Tibial artery (tissue), 4 donors: Measurements from ENCODE around the gene GAB3.

Experiments
- DNase-seq, 2 donors: peaks; one replicate each; pipeline ENCODE4 v3.0.0-alpha.2; 2019
- H3K27ac ChIP-seq, 2 donors: fragments of 200-600 bp; sonication (generic) in 1 of 2; 1 replicate in 1 of 2; 2 replicates in 1 of 2; pipeline ENCODE4 v1.5.1; 2018 to 2019; ENCODE audit warnings: mild to moderate bottlenecking in 1 of 2
- H3K27me3 ChIP-seq, 2 donors: fragments of 200-600 bp; sonication (generic) in 1 of 2; one replicate each; pipeline versions ENCODE4 v1.5.1 to v1.6.0; 2016 to 2019
- H3K36me3 ChIP-seq, 3 donors: fragments of 200-600 bp; sonication (generic) in 2 of 3; one replicate each; pipeline ENCODE4 v1.5.1; 2016 to 2019; ENCODE audit warnings: mild to moderate bottlenecking in 2 of 3
- H3K4me1 ChIP-seq, 4 donors: fragments of 200-600 bp; sonication (generic) in 2 of 4; 1 replicate in 3 of 4; 2 replicates in 1 of 4; pipeline ENCODE4 v1.5.1; 2016 to 2019
- H3K4me3 ChIP-seq, 2 donors: fragments of 200-600 bp; sonication (generic) in 1 of 2; 1 replicate in 1 of 2; 2 replicates in 1 of 2; pipeline ENCODE4 v1.5.1; 2018 to 2019; ENCODE audit warnings: mild to moderate bottlenecking in 2 of 2
- H3K9me3 ChIP-seq, 3 donors: fragments of 200-600 bp; sonication (generic) in 1 of 3; one replicate each; pipeline ENCODE4 v1.5.1; 2016 to 2019
- intact Hi-C: fragments of 100-400 bp; cut with DNase I; formaldehyde crosslinking; loops from one replicate; pipeline ENCODE4 v1.15.0; 2023; ENCODE audit warnings: low total_unique reads
- TF ChIP-seq, protein P1 (sequence below), 2 experiments: fragments of 200-600 bp in 1 of 2; fragments of 450-650 bp in 1 of 2; IDR thresholded peaks; one replicate each; pipeline ENCODE4 v1.5.1; 2017 to 2019; ENCODE audit warnings: antibody characterized with exemption in 2 of 2, mild to moderate bottlenecking in 1 of 2, moderate library complexity in 1 of 2

GAB3 gene

DNA sequence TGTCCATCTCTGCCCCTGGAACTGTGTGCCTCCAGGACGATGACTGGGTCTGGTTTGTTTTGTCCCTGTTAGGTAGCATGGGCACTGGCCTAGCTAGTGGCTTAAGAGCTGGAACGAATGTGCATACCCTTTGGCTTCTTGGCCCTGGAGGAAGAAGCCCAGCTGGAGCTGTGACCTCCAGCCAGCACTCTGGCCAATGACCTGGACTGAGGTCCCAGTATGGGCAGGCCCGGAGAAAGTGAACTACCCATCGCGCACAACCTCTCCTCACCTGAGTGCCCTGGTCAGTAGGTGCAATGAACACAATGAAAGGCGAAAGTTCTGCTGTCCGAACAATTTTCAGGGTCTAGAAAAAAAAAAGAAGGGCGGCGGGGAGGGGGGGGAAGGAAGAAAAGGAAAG is 30.1 kb upstream of the GAB3 start:
- TF ChIP-seq, protein P1, sequence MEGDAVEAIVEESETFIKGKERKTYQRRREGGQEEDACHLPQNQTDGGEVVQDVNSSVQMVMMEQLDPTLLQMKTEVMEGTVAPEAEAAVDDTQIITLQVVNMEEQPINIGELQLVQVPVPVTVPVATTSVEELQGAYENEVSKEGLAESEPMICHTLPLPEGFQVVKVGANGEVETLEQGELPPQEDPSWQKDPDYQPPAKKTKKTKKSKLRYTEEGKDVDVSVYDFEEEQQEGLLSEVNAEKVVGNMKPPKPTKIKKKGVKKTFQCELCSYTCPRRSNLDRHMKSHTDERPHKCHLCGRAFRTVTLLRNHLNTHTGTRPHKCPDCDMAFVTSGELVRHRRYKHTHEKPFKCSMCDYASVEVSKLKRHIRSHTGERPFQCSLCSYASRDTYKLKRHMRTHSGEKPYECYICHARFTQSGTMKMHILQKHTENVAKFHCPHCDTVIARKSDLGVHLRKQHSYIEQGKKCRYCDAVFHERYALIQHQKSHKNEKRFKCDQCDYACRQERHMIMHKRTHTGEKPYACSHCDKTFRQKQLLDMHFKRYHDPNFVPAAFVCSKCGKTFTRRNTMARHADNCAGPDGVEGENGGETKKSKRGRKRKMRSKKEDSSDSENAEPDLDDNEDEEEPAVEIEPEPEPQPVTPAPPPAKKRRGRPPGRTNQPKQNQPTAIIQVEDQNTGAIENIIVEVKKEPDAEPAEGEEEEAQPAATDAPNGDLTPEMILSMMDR (IDR thresholded peaks at IDR 0.05): no peak
- no peaks in the 10 kb centered on the region for H3K9me3 ChIP-seq
- intact Hi-C loops: no loop called here
- no peak overlapping the region for H3K27ac ChIP-seq
- peaks cover 0 to 30% (median 4%) of the 10 kb centered on the region in 3 donors for H3K36me3 ChIP-seq
- DNase-seq: no peak
- no peaks in the 10 kb centered on the region for H3K27me3 ChIP-seq
- H3K4me1 ChIP-seq: no peaks in the 10 kb centered on the region
- H3K4me3 ChIP-seq: no peak overlapping the region

DNA sequence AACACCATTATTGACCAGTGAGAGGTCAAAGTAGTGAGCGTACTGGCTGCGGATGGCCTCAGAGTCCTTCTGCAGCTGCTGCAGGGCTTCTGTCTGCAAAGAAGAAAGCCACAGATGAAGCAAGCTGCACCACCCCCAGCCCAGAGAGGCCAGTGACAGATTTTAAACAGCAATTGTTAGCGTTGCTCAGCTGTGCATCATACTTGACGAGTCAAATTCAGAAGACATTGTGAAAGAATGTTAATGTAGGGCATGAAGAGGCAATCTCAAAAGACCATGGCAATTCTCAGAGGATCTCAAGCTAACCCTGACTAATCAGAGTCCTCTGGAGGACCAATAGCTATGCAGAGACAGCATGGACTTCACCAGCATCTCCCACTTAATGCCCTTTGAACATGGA is 28.4 kb upstream of the GAB3 start:
- H3K36me3 ChIP-seq: peaks cover 12 to 47% (median 18%) of the 10 kb centered on the region in 3 donors
- no peaks in the 10 kb centered on the region for H3K4me1 ChIP-seq

DNA sequence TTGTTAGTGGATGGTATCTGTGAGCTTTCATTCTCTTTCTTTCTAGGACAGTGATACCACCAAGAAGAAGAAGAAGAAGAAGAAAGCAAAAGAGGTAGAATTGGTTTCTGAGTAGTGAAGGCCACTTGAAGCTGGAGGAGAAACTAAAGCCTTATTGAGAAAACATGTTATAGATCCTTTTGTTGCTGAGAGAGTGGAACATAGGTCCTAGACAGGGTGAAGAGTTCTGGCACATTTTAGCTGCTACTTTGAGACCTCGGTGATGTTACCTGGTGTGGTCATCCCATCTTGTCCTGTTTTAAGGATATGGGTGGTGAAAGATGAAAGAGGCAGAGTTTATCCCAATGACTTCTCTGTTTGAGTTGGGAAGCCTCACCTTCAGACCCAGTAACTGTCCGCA is 25.9 kb upstream of the GAB3 start:
- Histone ChIP-seq H3K4me3 (no peak overlapping the region), H3K4me1 (no peaks in the 10 kb centered on the region), H3K9me3 (peaks cover 0 to 5% (median 0%) of the 10 kb centered on the region in 3 donors), H3K27ac (no peak overlapping the region), H3K36me3 (peaks cover 13 to 62% (median 25%) of the 10 kb centered on the region in 3 donors), H3K27me3 (no peaks in the 10 kb centered on the region)
- TF ChIP-seq, protein P1 (IDR thresholded peaks at IDR 0.05): no peak
- DNase-seq: no peak
- intact Hi-C loops: no loop called here

More for the DNA sequence above, 28.4 kb upstream of the GAB3 start:
- Histone ChIP-seq H3K27ac (no peak overlapping the region), H3K9me3 (no peaks in the 10 kb centered on the region), H3K27me3 (no peaks in the 10 kb centered on the region), H3K4me3 (no peak overlapping the region)
- TF ChIP-seq, protein P1 (IDR thresholded peaks at IDR 0.05): no peak
- DNase-seq: no peak
- intact Hi-C loops: no loop called here

DNA sequence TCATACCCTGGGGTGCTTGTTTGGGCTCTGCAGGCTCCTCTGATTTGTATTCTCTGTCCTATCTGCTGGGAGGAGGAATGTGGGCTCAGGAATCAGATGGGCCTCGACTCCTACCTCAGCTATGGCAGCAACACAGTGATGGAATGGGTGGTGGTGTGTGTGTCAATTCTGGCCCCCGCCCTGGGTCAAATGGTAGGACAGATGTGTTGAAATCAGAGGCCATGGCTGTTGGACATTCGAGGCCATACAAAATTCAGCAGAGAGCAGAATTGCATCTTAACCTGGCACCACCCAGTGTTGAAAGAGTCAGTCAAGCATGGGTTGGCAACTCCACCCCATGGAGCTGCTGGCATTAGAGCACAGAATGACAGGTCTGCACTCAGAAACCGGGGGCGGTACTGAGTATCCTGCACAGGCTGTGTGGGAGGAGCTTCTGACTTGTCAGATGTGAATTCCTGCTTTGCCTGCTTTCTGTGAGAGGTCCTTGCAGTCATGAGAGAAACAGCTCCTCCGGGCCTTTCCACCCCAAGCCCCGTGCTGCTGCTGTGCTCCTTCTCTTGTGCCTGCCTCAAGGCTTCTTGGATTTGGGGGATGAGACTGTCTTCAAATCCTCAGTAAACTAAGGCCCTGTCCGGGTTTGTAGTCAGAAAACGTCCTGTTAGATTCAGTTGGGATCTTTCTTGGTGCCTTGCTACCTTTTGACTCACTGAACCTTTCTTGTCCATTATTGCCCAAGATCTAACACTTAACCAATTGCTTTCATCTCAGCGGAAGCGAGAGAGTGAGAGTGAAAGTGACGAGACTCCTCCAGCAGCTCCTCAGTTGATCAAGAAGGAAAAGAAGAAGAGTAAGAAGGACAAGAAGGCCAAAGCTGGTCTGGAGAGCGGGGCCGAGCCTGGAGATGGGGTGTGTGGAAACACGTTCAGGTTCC is 24.8 kb upstream of the GAB3 start:
- peaks cover 13 to 62% (median 25%) of the 10 kb centered on the region in 3 donors for H3K36me3 ChIP-seq

DNA sequence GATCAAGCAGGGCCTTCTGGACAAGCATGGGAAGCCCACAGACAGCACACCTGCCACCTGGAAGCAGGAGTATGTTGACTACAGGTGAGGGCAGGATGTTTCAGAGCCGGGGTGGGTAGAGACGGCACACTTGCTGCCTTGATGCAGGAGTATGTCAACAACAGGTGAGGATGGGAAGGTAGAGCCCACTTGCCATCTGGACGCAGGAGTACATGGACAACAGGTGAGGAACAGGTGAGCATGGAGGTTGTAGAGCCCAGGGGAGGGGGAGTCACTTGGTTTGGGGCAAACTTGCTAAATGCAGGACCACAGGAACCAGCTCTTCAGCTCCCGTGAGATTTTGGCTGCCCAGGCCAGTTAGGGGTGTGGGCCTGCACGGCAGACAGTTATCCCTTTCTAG is 23.7 kb upstream of the GAB3 start:
- intact Hi-C loops: no loop called here
- Histone ChIP-seq H3K27me3 (no peaks in the 10 kb centered on the region), H3K9me3 (peaks cover 0 to 5% (median 0%) of the 10 kb centered on the region in 3 donors), H3K27ac (no peak overlapping the region), H3K36me3 (peaks cover 13 to 66% (median 25%) of the 10 kb centered on the region in 3 donors), H3K4me3 (no peak overlapping the region), H3K4me1 (no peaks in the 10 kb centered on the region)
- TF ChIP-seq, protein P1 (IDR thresholded peaks at IDR 0.05): no peak
- no peak for DNase-seq

More for the DNA sequence above, 24.8 kb upstream of the GAB3 start:
- DNase-seq: no peak
- peaks cover 0 to 5% (median 0%) of the 10 kb centered on the region in 3 donors for H3K9me3 ChIP-seq
- no peak overlapping the region for H3K4me3 ChIP-seq
- TF ChIP-seq, protein P1 (IDR thresholded peaks at IDR 0.05): no peak
- no peak overlapping the region for H3K27ac ChIP-seq
- no peaks in the 10 kb centered on the region for H3K27me3 ChIP-seq
- H3K4me1 ChIP-seq: no peaks in the 10 kb centered on the region
- intact Hi-C loops: no loop called here
